ENCODE measurements around the gene MIER2.

DNA sequence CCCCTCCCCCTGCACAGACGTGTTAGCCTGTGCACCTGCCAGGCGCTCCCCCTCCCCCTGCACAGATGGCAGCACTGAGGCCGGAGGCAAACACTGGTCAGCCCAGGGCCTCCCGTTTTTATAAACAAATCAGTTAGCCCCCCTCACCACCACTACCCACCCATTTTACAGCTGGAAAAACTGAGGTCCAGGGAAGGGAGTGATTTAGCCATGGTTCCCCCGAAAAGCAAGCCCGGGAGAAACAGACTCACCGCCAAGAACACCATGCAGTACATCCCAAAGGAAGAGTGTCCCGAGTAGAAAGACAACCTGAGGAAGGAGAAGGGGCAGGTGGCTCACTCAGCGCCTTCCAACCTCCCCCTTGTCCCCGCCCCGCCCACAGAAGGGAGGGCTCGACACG is 62.1 kb downstream of the MIER2 start:
- TF ChIP-seq ZNF24 (tag by site-specific recombination; IDR thresholded peaks at IDR 0.05), result no peak
- TF ChIP-seq YY1 (tag by site-specific recombination; IDR thresholded peaks at IDR 0.05), result no peak
- TF ChIP-seq, protein P1, sequence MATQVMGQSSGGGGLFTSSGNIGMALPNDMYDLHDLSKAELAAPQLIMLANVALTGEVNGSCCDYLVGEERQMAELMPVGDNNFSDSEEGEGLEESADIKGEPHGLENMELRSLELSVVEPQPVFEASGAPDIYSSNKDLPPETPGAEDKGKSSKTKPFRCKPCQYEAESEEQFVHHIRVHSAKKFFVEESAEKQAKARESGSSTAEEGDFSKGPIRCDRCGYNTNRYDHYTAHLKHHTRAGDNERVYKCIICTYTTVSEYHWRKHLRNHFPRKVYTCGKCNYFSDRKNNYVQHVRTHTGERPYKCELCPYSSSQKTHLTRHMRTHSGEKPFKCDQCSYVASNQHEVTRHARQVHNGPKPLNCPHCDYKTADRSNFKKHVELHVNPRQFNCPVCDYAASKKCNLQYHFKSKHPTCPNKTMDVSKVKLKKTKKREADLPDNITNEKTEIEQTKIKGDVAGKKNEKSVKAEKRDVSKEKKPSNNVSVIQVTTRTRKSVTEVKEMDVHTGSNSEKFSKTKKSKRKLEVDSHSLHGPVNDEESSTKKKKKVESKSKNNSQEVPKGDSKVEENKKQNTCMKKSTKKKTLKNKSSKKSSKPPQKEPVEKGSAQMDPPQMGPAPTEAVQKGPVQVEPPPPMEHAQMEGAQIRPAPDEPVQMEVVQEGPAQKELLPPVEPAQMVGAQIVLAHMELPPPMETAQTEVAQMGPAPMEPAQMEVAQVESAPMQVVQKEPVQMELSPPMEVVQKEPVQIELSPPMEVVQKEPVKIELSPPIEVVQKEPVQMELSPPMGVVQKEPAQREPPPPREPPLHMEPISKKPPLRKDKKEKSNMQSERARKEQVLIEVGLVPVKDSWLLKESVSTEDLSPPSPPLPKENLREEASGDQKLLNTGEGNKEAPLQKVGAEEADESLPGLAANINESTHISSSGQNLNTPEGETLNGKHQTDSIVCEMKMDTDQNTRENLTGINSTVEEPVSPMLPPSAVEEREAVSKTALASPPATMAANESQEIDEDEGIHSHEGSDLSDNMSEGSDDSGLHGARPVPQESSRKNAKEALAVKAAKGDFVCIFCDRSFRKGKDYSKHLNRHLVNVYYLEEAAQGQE (tag by site-specific recombination; IDR thresholded peaks at IDR 0.05), result no peak
- TF ChIP-seq, protein P2, sequence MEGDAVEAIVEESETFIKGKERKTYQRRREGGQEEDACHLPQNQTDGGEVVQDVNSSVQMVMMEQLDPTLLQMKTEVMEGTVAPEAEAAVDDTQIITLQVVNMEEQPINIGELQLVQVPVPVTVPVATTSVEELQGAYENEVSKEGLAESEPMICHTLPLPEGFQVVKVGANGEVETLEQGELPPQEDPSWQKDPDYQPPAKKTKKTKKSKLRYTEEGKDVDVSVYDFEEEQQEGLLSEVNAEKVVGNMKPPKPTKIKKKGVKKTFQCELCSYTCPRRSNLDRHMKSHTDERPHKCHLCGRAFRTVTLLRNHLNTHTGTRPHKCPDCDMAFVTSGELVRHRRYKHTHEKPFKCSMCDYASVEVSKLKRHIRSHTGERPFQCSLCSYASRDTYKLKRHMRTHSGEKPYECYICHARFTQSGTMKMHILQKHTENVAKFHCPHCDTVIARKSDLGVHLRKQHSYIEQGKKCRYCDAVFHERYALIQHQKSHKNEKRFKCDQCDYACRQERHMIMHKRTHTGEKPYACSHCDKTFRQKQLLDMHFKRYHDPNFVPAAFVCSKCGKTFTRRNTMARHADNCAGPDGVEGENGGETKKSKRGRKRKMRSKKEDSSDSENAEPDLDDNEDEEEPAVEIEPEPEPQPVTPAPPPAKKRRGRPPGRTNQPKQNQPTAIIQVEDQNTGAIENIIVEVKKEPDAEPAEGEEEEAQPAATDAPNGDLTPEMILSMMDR (tag by site-specific recombination; IDR thresholded peaks at IDR 0.05), result no peak
- TF ChIP-seq ZNF221 (tag by site-specific recombination; IDR thresholded peaks at IDR 0.05; ENCODE audit: borderline replicate concordance), result no peak
- TF ChIP-seq, protein P3, sequence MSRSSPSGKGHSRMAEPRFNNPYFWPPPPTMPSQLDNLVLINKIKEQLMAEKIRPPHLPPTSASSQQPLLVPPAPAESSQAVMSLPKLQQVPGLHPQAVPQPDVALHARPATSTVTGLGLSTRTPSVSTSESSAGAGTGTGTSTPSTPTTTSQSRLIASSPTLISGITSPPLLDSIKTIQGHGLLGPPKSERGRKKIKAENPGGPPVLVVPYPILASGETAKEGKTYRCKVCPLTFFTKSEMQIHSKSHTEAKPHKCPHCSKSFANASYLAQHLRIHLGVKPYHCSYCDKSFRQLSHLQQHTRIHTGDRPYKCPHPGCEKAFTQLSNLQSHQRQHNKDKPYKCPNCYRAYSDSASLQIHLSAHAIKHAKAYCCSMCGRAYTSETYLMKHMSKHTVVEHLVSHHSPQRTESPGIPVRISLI (tag by site-specific recombination; IDR thresholded peaks at IDR 0.05), result no peak

All from HEK293 (cell line).